Hepatocyte (in vitro differentiated cells): ENCODE measurements around the gene OR52I2. TPM values are rescaled to one million over a fixed set of nuclear protein-coding genes. Genes with fewer than 3 reads are reported as not detected.

ENCODE experiments used
- DNase-seq: peaks from one replicate; pipeline ENCODE4 v3.0.0-alpha.2; 2016; ENCODE audit warnings: low spot score
- H2AFZ ChIP-seq: fragments of 200-600 bp; sonication (generic); 2 replicates; pipeline ENCODE4 v1.6.0; 2016; ENCODE audit warnings: antibody characterized with exemption, mild to moderate bottlenecking
- H3K27ac ChIP-seq: fragments of 200-600 bp; sonication (generic); 2 replicates; pipeline ENCODE4 v1.5.1; 2016; ENCODE audit warnings: mild to moderate bottlenecking
- H3K27me3 ChIP-seq: fragments of 200-600 bp; sonication (generic); 2 replicates; pipeline ENCODE4 v1.6.1; 2016
- H3K36me3 ChIP-seq: fragments of 200-600 bp; sonication (generic); replicated peaks from 2 replicates; pipeline ENCODE4 v1.5.1; 2016; ENCODE audit warnings: low read depth; ENCODE audit not compliant: insufficient read depth
- H3K4me1 ChIP-seq: fragments of 200-600 bp; sonication (generic); 2 replicates; pipeline ENCODE4 v1.5.1; 2016; ENCODE audit warnings: mild to moderate bottlenecking, moderate library complexity; ENCODE audit not compliant: insufficient read depth
- H3K4me2 ChIP-seq: fragments of 200-600 bp; sonication (generic); 2 replicates; pipeline ENCODE4 v1.6.0; 2016
- H3K4me3 ChIP-seq: fragments of 200-600 bp; sonication (generic); 2 replicates; pipeline ENCODE4 v1.5.1; 2016; ENCODE audit warnings: mild to moderate bottlenecking
- H3K79me2 ChIP-seq: fragments of 200-600 bp; sonication (generic); 2 replicates; pipeline ENCODE4 v1.6.0; 2017; ENCODE audit warnings: mild to moderate bottlenecking
- H3K9me2 ChIP-seq: fragments of 200-600 bp; sonication (generic); replicated peaks from 2 replicates; pipeline ENCODE4 v1.6.0; 2017; ENCODE audit warnings: mild to moderate bottlenecking; ENCODE audit not compliant: insufficient read depth
- H3K9me3 ChIP-seq: fragments of 200-600 bp; sonication (generic); 2 replicates; pipeline ENCODE4 v1.5.1; 2016; ENCODE audit warnings: low read depth, mild to moderate bottlenecking
- H4K20me1 ChIP-seq: fragments of 200-600 bp; sonication (generic); 2 replicates; pipeline ENCODE4 v1.6.0; 2016; ENCODE audit warnings: mild to moderate bottlenecking; ENCODE audit not compliant: insufficient read depth, poor library complexity, severe bottlenecking
- CTCF ChIP-seq: fragments of 200-600 bp; sonication (generic); IDR thresholded peaks from 2 replicates; pipeline ENCODE4 v1.5.1; 2016; ENCODE audit warnings: antibody characterized with exemption, mild to moderate bottlenecking; ENCODE audit not compliant: poor library complexity
- EZH2 ChIP-seq: fragments of 200-600 bp; sonication (generic); IDR thresholded peaks from 2 replicates; pipeline ENCODE4 v1.6.1; 2016; ENCODE audit warnings: antibody characterized with exemption, mild to moderate bottlenecking, borderline replicate concordance
- EZH2phosphoT487 ChIP-seq: fragments of 200-600 bp; sonication (generic); IDR thresholded peaks from one replicate; pipeline ENCODE4 v1.6.1; 2018; ENCODE audit warnings: antibody characterized with exemption, mild to moderate bottlenecking, low read depth, moderate library complexity; ENCODE audit not compliant: unreplicated experiment, severe bottlenecking
- WGBS: methylation state at CpG from one replicate; pipeline ENCODE4 v1.1.6; 2016; ENCODE audit warnings: low lambda C conversion rate; ENCODE audit errors: missing lambda C conversion rate; 5-methylcytosine and 5-hydroxymethylcytosine counted together
- polyA plus RNA-seq: library from polyadenylated mRNA; unstranded; fragments of >200 nt; fragmentation: Nextera tagmentation; extraction: Ambion mirVana; gene quantifications from 2 replicates; pipeline ENCODE4 v1.2.1, GENCODE V29; 2016
- total RNA-seq: library from RNA; depleted of rRNA; stranded (reverse); fragments of >200 nt; gene quantifications from 2 replicates; pipeline ENCODE4 v1.2.3, GENCODE V29; 2014

OR52I2 gene
- total RNA-seq (not detected in 2 replicates), polyA plus RNA-seq (not detected in 2 replicates)

DNA sequence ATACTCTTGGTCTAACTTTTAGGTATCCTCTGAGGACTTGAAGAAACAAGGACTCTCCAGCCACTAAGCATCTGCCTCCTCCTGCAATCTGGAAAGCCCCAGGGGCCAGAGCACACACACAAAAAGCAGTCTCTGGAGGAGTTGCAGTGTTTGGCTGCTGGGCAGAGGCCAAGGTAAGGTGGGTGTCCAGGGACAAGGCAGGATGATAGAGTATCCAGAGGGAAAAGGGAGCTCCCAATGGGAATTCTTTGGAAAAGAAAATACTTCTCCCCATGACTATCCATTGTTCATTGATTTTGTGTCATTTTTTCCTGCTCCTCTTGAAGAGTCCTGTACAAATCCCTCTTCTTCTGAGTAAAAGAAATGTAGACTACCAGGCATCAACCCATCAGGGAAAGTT, at the start of gene OR52I2:
Gene OR52I2 (plus strand): TSS at position 301 of the 400 bp plus-strand sequence.
- Histone ChIP-seq H3K36me3 (no peaks in the 10 kb centered on the region), H3K79me2 (no peaks in the 10 kb centered on the region), H3K4me2 (no peak within 1 kb of the TSS), H3K9me3 (no peaks in the 10 kb centered on the region), H3K4me1 (no peaks in the 10 kb centered on the region), H2AFZ (no peak within 1 kb of the TSS), H3K27me3 (no peaks in the 10 kb centered on the region), H4K20me1 (no peaks in the 10 kb centered on the region), H3K4me3 (no peak within 1 kb of the TSS), H3K27ac (no peak within 1 kb of the TSS), H3K9me2 (no peaks in the 10 kb centered on the region)
- TF ChIP-seq EZH2phosphoT487 (no peak), EZH2 (no peak), CTCF (no peak)
- no peak for DNase-seq

- H2AFZ ChIP-seq, result no peak overlapping the region
- DNase-seq, result peak; percentile 67
- H3K27ac ChIP-seq, result no peak overlapping the region
- no peak overlapping the region for H3K4me2 ChIP-seq
- no peaks in the 10 kb centered on the region for H3K4me1 ChIP-seq
- no peaks in the 10 kb centered on the region for H3K9me3 ChIP-seq
- no peaks in the 10 kb centered on the region for H3K79me2 ChIP-seq
- TF ChIP-seq CTCF (peak; percentile 63), EZH2phosphoT487 (no peak)
- H4K20me1 ChIP-seq, result no peaks in the 10 kb centered on the region
- H3K9me2 ChIP-seq, result no peaks in the 10 kb centered on the region
- WGBS, result 37% methylated on average over 3 of the region's 3 CpGs
- H3K36me3 ChIP-seq, result no peaks in the 10 kb centered on the region
- H3K4me3 ChIP-seq, result no peak overlapping the region
- H3K27me3 ChIP-seq, result no peaks in the 10 kb centered on the region
These were observed 41.8 kb upstream of the OR52I2 start for GRCh38 chr11:4539603-4540219.

DNA sequence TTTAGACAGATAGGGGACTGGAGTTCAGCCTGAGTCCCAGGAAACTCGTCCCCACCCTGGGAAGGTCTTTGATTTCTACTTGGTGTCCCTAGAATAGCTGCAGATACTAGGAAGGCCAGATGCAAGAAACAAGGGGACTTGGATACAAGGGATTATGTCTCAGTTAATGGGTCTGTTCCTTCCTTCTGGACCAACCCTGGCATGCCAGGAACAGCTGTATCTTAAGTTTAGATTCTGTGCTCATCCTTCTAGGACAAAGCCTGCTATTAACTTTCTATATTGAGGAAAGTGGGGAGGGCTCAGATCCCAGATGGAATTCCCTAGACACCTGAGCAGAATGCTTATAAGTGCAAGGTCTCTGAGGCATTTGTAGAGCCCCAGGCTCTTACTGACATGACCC, 40.5 kb upstream of the OR52I2 start:
- 42% methylated on average over 1 of the region's 1 CpG for WGBS
- TF ChIP-seq EZH2phosphoT487, result no peak
- no peak for TF ChIP-seq CTCF
- no peak for TF ChIP-seq EZH2

GRCh38 chr11:4543561-4543960, 38.0 kb upstream of the OR52I2 start:
- Histone ChIP-seq H3K9me2 (no peaks in the 10 kb centered on the region), H3K79me2 (no peaks in the 10 kb centered on the region), H3K4me2 (no peak overlapping the region), H3K9me3 (no peaks in the 10 kb centered on the region), H3K4me1 (peaks cover 10% of the 10 kb centered on the region), H2AFZ (no peak overlapping the region), H3K27ac (no peak overlapping the region), H4K20me1 (no peaks in the 10 kb centered on the region), H3K36me3 (no peaks in the 10 kb centered on the region), H3K27me3 (no peaks in the 10 kb centered on the region), H3K4me3 (no peak overlapping the region)
- TF ChIP-seq EZH2phosphoT487 (no peak), EZH2 (no peak), CTCF (no peak)
- no peak for DNase-seq

More for the DNA sequence above, 40.5 kb upstream of the OR52I2 start:
- no peaks in the 10 kb centered on the region for H3K9me3 ChIP-seq
- H3K4me1 ChIP-seq, result no peaks in the 10 kb centered on the region
- H3K27me3 ChIP-seq, result no peaks in the 10 kb centered on the region
- no peaks in the 10 kb centered on the region for H4K20me1 ChIP-seq
- H3K4me2 ChIP-seq, result no peak overlapping the region
- H2AFZ ChIP-seq, result no peak overlapping the region
- H3K79me2 ChIP-seq, result no peaks in the 10 kb centered on the region
- H3K9me2 ChIP-seq, result no peaks in the 10 kb centered on the region
- no peak overlapping the region for H3K4me3 ChIP-seq
- DNase-seq, result no peak
- no peaks in the 10 kb centered on the region for H3K36me3 ChIP-seq
- H3K27ac ChIP-seq, result no peak overlapping the region
